Activated T-helper 2 cell treated with anti-CD3 and anti-CD28 coated beads, Interferon-gamma antibody, Interleukin-2, Interleukin-4, amounts not matched to agents 10 μg/mL and 5 μg/mL and 100 μg/mL, durations not matched to agents 14 hours and 24 hours and 36 hours (primary cell): ENCODE data around the gene POLL. TPM values are rescaled to one million over a fixed set of nuclear protein-coding genes. Genes with fewer than 3 reads are reported as not detected.

Experiments
- total RNA-seq: library from RNA; stranded (reverse); gene quantifications from 2 replicates; pipeline ENCODE4 v1.2.3, GENCODE V29; 2022

Gene POLL
- total RNA-seq, 1 donor from 2014 or later = 33.4 TPM

Other genes with a start within 250 kb of the POLL start
- 18.2 and 21.0 TPM in 2 replicates for gene BTRC, start 234.1 kb downstream of the POLL start, total RNA-seq
- 7.2 and 7.8 TPM in 2 replicates for gene DPCD, start 64 bp upstream of the POLL start, total RNA-seq
- gene FBXW4, start 106.9 kb upstream of the POLL start, total RNA-seq = 35.8 and 37.7 TPM in 2 replicates
- not detected in 2 replicates for gene FGF8, start 187.9 kb upstream of the POLL start, total RNA-seq
- gene NPM3, start 195.2 kb upstream of the POLL start, total RNA-seq = 139 and 140 TPM in 2 replicates
- 119 and 122 TPM in 2 replicates for gene OGA, start 230.2 kb upstream of the POLL start, total RNA-seq